ENCODE results near the gene PRRT1. TPM values are rescaled to one million over a fixed set of nuclear protein-coding genes. Genes with fewer than 3 reads are reported as not detected.

The PRRT1 gene
- total RNA-seq, 1 donor = under 0.01 TPM

- H3K79me2 ChIP-seq (ENCODE audit: insufficient read depth, low read length) = peaks cover 50% of the 10 kb centered on the region
- H3K9me3 ChIP-seq (ENCODE audit: low read depth, low read length) = no peaks in the 10 kb centered on the region
- no peak for TF ChIP-seq CTCF (IDR thresholded peaks at IDR 0.05; ENCODE audit: extremely low read depth, low read depth, low read length)
Measured at GRCh38 chr6:32175711-32176475, 24.2 kb upstream of the PRRT1 start, which contains the start of gene AGPAT1. Gene AGPAT1 (minus strand): TSS chr6:32176084. CDS start chr6:32171496, 4,588 bp downstream.

GRCh38 chr6:32175322-32175710 lies 23.6 kb upstream of the PRRT1 start:
- H4K20me1 ChIP-seq (ENCODE audit: insufficient read depth, low read length) = peaks cover 2% of the 10 kb centered on the region
- H3K4me2 ChIP-seq (ENCODE audit: insufficient read depth, low read length) = peak overlapping the region; percentile 99
- H3K9me3 ChIP-seq (ENCODE audit: low read depth, low read length) = no peaks in the 10 kb centered on the region
- no peak for TF ChIP-seq CTCF (IDR thresholded peaks at IDR 0.05; ENCODE audit: extremely low read depth, low read depth, low read length)
- H3K27ac ChIP-seq (ENCODE audit: low read depth, low read length) = peak overlapping the region; percentile 64
- H3K36me3 ChIP-seq (ENCODE audit: insufficient read depth, low read length) = peaks cover 13% of the 10 kb centered on the region
- peak overlapping the region; percentile 86 for H3K4me3 ChIP-seq (ENCODE audit: insufficient read depth, low read length)
- H3K27me3 ChIP-seq (ENCODE audit: insufficient read depth, low read length) = no peaks in the 10 kb centered on the region
- H3K79me2 ChIP-seq (ENCODE audit: insufficient read depth, low read length) = peaks cover 50% of the 10 kb centered on the region
- H3K4me1 ChIP-seq (ENCODE audit: insufficient read depth, low read length) = peaks cover 35% of the 10 kb centered on the region
- peak overlapping the region; percentile 54 for H2AFZ ChIP-seq (ENCODE audit: low read length)
- peak; percentile 56 for DNase-seq (ENCODE audit: insufficient read length, low spot score, missing footprints)

More at GRCh38 chr6:32175711-32176475, 24.2 kb upstream of the PRRT1 start, which contains the start of gene AGPAT1:
- H3K27ac ChIP-seq (ENCODE audit: low read depth, low read length) = peak within 1 kb of the TSS; percentile 93
- peak within 1 kb of the TSS; percentile 99 for H3K4me2 ChIP-seq (ENCODE audit: insufficient read depth, low read length)
- no peaks in the 10 kb centered on the region for H3K27me3 ChIP-seq (ENCODE audit: insufficient read depth, low read length)
- H3K36me3 ChIP-seq (ENCODE audit: insufficient read depth, low read length) = peaks cover 13% of the 10 kb centered on the region
- H3K4me1 ChIP-seq (ENCODE audit: insufficient read depth, low read length) = peaks cover 35% of the 10 kb centered on the region
- H4K20me1 ChIP-seq (ENCODE audit: insufficient read depth, low read length) = peaks cover 2% of the 10 kb centered on the region
- DNase-seq (ENCODE audit: insufficient read length, low spot score, missing footprints) = peak; percentile 99
- H3K4me3 ChIP-seq (ENCODE audit: insufficient read depth, low read length) = peak within 1 kb of the TSS; percentile 86
- peak within 1 kb of the TSS; percentile 93 for H2AFZ ChIP-seq (ENCODE audit: low read length)

GRCh38 chr6:32174416-32174815 lies 22.7 kb upstream of the PRRT1 start:
- H3K79me2 ChIP-seq (ENCODE audit: insufficient read depth, low read length) = peaks cover 49% of the 10 kb centered on the region
- H3K4me3 ChIP-seq (ENCODE audit: insufficient read depth, low read length) = peak overlapping the region; percentile 86

More at GRCh38 chr6:32174416-32174815, 22.7 kb upstream of the PRRT1 start:
- peak overlapping the region; percentile 99 for H3K4me2 ChIP-seq (ENCODE audit: insufficient read depth, low read length)
- no peak for DNase-seq (ENCODE audit: insufficient read length, low spot score, missing footprints)
- TF ChIP-seq CTCF (IDR thresholded peaks at IDR 0.05; ENCODE audit: extremely low read depth, low read depth, low read length) = no peak
- H3K27ac ChIP-seq (ENCODE audit: low read depth, low read length) = no peak overlapping the region
- H3K27me3 ChIP-seq (ENCODE audit: insufficient read depth, low read length) = no peaks in the 10 kb centered on the region
- no peaks in the 10 kb centered on the region for H3K9me3 ChIP-seq (ENCODE audit: low read depth, low read length)
- peaks cover 2% of the 10 kb centered on the region for H4K20me1 ChIP-seq (ENCODE audit: insufficient read depth, low read length)
- peaks cover 35% of the 10 kb centered on the region for H3K4me1 ChIP-seq (ENCODE audit: insufficient read depth, low read length)
- H2AFZ ChIP-seq (ENCODE audit: low read length) = no peak overlapping the region
- peaks cover 16% of the 10 kb centered on the region for H3K36me3 ChIP-seq (ENCODE audit: insufficient read depth, low read length)
